GM12891 (cell line): ENCODE measurements around the gene MYO9A.

ENCODE experiments used
- DNase-seq: peaks from one replicate; pipeline ENCODE4 v3.0.0; 2011; ENCODE audit warnings: low spot score; ENCODE audit not compliant: insufficient read length
- FAIRE-seq: peaks from 2 replicates; lab custom pipeline; 2011; peaks lifted over from hg19 to GRCh38; lab: Jason Lieb, UNC
- PAX5 ChIP-seq: IDR thresholded peaks from 2 replicates; pipeline ENCODE4 v1.6.1; 2011; ENCODE audit warnings: low read length, moderate library complexity, mild to moderate bottlenecking; ENCODE audit not compliant: insufficient read depth, severe bottlenecking
- POLR2A ChIP-seq: IDR thresholded peaks from 2 replicates; pipeline ENCODE4 v1.6.1; 2011; ENCODE audit warnings: low read depth, low read length, control low read depth
- POLR2AphosphoS5 ChIP-seq: IDR thresholded peaks from 2 replicates; pipeline ENCODE4 v1.6.1; 2011; ENCODE audit warnings: low read depth, low read length, control low read depth
- POU2F2 ChIP-seq: IDR thresholded peaks from 2 replicates; pipeline ENCODE4 v1.6.1; 2011; ENCODE audit warnings: low read depth, mild to moderate bottlenecking, control low read depth, low read length, moderate library complexity
- SPI1 ChIP-seq: IDR thresholded peaks from 2 replicates; pipeline ENCODE4 v1.6.1; 2011; ENCODE audit warnings: low read depth, low read length, control low read depth
- TAF1 ChIP-seq: IDR thresholded peaks from 2 replicates; pipeline ENCODE4 v1.6.1; 2011; ENCODE audit warnings: low read depth, low read length, control low read depth

The MYO9A gene

GRCh38 chr15:72099155-72099554 is 18.8 kb downstream of the MYO9A start:
- no peak for TF ChIP-seq POLR2A
- no peak for TF ChIP-seq POU2F2
- TF ChIP-seq POLR2AphosphoS5, result no peak
- TF ChIP-seq PAX5, result no peak
- no peak for TF ChIP-seq SPI1
- TF ChIP-seq TAF1, result no peak
- no peak for FAIRE-seq
- no peak for DNase-seq

GRCh38 chr15:72098040-72098439 is 19.9 kb downstream of the MYO9A start:
- no peak for TF ChIP-seq TAF1
- no peak for TF ChIP-seq POLR2A
- no peak for TF ChIP-seq POU2F2
- no peak for TF ChIP-seq PAX5
- TF ChIP-seq SPI1, result no peak
- TF ChIP-seq POLR2AphosphoS5, result no peak
- DNase-seq (no peak), FAIRE-seq (no peak)

GRCh38 chr15:72096796-72097195 is 21.2 kb downstream of the MYO9A start:
- TF ChIP-seq POLR2AphosphoS5, result no peak
- TF ChIP-seq SPI1, result no peak
- no peak for TF ChIP-seq PAX5
- TF ChIP-seq POLR2A, result no peak
- no peak for TF ChIP-seq POU2F2
- no peak for TF ChIP-seq TAF1
- no peak for FAIRE-seq

GRCh38 chr15:72092691-72093090 is 25.3 kb downstream of the MYO9A start:
- TF ChIP-seq SPI1 (no peak), POU2F2 (no peak), PAX5 (no peak), TAF1 (no peak), POLR2AphosphoS5 (no peak), POLR2A (no peak)
- FAIRE-seq (no peak), DNase-seq (no peak)

More at GRCh38 chr15:72096796-72097195, 21.2 kb downstream of the MYO9A start:
- no peak for DNase-seq

- TF ChIP-seq POLR2A, result no peak
- no peak for TF ChIP-seq TAF1
- TF ChIP-seq SPI1, result no peak
- TF ChIP-seq POLR2AphosphoS5, result no peak
- no peak for TF ChIP-seq POU2F2
- TF ChIP-seq PAX5, result no peak
- FAIRE-seq (no peak), DNase-seq (no peak)
Measured at GRCh38 chr15:72092006-72092405, 25.9 kb downstream of the MYO9A start.

GRCh38 chr15:72086920-72087648 is 30.9 kb downstream of the MYO9A start:
- FAIRE-seq (no peak), DNase-seq (no peak)
- TF ChIP-seq POLR2A, result no peak

GRCh38 chr15:72086010-72086697 is 31.8 kb downstream of the MYO9A start:
- FAIRE-seq, result no peak
- TF ChIP-seq PAX5, result no peak
- no peak for TF ChIP-seq POLR2AphosphoS5
- no peak for TF ChIP-seq POLR2A
- TF ChIP-seq POU2F2, result no peak
- no peak for TF ChIP-seq SPI1
- no peak for TF ChIP-seq TAF1

GRCh38 chr15:72082176-72082575 is 35.8 kb downstream of the MYO9A start:
- FAIRE-seq, result no peak
- no peak for TF ChIP-seq TAF1
- no peak for TF ChIP-seq POLR2A
- no peak for TF ChIP-seq POU2F2
- no peak for TF ChIP-seq PAX5
- no peak for TF ChIP-seq SPI1
- TF ChIP-seq POLR2AphosphoS5, result no peak
- DNase-seq, result no peak

More at GRCh38 chr15:72086010-72086697, 31.8 kb downstream of the MYO9A start:
- no peak for DNase-seq

- peak; percentile 94 for FAIRE-seq
- TF ChIP-seq POLR2AphosphoS5 (no peak), SPI1 (no peak; the same call in 1 of the 2 replicates), PAX5 (no peak), POLR2A (no peak), POU2F2 (no peak), TAF1 (no peak)
Measured at GRCh38 chr15:72078887-72079286, 39.1 kb downstream of the MYO9A start.

More at GRCh38 chr15:72078887-72079286, 39.1 kb downstream of the MYO9A start:
- peak; percentile 13 for DNase-seq
